ENCODE measurements around the gene C14orf119.

C14orf119 gene, protein sequence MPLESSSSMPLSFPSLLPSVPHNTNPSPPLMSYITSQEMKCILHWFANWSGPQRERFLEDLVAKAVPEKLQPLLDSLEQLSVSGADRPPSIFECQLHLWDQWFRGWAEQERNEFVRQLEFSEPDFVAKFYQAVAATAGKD

DNA sequence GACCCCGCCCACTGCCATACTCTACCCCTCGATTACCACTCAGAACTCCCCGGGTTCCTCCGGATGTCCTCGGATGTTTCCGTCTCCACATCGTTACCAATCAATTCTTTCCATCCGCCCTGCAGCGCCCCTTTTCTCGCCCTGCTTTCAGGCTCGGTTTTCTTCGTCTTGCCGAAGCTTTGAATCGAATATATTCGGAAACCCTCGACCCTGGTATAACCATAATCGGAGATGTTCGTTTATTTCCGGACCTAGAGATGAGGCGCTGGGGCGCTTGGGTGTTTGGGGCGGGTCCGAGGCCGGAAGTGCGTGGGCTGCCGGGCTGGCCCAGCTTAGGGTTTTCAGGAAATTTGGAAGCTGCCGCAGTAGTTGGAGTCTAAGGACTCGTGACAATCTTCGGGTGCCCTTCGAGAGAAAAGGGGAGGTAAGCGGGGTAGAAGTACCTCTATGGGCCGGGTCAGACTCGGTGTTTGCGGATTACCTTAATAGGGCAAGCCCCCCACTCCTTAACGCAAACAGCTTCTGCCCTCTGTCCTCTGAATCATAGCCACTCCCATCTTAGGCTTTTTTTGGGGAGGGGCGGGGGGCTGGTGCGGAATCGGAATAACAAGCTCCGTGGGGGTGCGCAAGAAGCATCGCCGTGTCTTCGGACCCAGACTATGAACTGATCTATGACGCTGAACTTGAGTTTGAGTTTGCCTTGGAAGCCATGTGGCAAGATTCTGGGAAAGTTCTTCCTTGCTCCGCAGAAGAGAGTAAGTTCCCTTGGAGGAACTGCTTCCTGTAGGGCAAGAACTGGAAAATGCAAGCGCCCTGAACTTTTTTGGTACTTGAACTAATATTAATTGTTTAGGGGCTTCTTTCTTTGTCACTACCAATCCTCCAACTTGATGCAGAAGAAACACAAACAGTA is at the start of gene C14orf119:
TSS of gene C14orf119 (plus strand) at position 310 of the 913 bp plus-strand sequence. CDS start 2,154 bp downstream, outside the sequence.
- in situ Hi-C loops (cut with HindIII; ENCODE audit: low sequenced_read_pairs), result no loop called here

- in situ Hi-C loops (cut with HindIII; ENCODE audit: low sequenced_read_pairs), result no loop called here
These were observed 48.2 kb upstream of the C14orf119 start for GRCh38 chr14:23047034-23047634.

DNA sequence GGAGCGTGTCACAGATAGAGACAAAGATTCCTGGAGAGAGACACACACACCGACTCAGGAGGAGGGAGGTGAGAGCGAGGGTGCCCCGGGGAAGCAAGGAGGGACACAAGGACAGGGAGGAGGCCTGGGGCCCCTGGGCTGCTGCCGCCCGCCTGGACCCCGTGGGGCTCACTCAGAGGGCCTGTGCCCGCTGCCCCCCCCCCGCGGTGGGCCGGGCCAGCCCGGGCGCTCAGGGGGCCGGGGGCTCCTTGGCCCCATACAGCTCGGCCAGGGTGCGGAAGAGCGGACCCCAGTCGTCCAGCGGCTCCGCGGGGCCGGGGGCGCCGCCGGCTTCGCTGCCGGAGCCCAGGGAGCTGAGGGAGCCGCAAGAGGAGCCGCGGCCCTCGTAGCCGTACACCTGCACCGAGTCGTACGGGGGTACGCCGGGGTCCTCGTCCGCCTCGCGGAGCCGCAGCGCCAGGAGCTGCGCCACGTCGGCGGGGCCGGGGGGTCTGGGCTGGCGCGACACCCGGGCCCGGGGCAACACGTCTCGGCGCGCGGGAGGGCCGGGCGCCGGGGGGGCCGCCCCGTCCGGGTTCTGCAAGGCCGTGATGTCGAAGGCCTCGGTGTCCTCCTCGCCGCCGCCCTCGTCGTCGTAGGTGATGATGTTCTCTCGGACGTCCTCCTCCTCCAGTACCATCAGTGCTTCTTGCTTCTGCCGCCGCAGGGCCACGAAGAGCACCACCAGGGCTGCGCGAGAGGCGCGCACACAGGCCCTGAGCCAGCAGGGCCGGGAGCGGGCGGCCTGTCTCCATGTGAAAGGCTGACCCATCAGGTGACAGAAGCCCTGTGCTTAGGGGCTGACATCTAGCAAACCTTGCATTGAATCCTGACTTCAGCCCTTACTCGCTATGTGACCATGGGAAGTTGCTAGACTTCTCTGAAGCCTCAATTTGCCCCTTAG is 47.3 kb upstream of the C14orf119 start:
- in situ Hi-C loops (cut with HindIII; ENCODE audit: low sequenced_read_pairs), result no loop called here

DNA sequence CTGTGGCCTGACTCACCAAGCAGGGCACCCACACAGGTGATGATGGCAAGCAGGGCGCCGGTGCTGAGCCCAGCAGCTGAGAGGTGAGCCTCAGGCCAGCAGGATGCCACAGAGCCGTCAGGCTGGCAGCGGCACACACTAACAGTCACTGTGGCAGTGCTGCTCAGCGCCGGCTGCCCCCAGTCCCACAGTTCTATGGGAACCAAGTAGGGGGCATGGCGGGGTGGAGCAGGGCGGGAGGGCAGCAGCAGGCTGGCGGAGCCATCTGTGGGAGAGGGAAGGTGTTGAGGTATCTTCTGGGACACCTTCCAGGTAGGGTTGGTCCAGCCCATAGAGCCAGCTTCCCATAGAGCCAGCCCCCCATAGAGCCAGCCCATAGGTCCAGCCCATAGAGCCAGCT is 46.3 kb upstream of the C14orf119 start:
- in situ Hi-C loops (cut with HindIII; ENCODE audit: low sequenced_read_pairs), result no loop called here

DNA sequence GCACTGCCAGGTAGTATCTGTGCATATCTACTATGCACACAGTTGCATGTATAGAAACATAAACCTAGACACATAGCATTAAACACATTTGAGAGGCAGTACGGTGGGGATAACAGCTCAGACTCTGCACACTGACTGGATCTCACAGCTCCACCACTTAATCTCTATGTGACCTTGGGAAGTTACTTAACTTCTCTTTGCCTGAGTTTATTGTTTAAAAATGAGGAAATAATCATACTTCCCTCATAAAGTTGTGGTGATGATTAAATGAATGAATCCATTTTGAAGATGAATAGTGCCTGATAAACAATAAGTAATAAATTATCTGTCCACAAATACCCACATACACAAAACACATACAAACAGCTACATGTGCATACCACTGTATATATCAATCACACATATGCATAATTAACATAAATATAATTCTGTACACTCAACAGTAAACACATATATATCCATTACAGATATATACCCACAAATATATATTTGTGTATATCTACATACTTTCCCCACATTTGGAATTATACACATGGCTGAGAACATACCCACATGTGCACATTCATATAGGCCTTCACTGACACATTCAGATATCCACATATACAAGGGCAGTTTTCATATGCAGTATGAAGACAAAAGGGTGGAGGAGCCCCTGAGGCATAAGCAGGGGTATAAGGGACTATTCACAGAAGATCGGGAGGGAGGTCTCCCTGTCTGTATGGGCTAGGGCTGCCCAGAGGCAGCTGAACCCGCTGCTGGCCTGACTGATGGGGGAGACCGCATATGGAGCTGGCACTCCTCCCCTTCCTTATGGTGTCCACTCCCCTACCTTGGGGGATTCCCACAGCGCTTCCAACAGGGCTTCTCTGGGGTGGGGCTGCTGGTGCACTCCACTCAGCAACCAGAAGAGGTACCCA is 43.9 kb upstream of the C14orf119 start:
- in situ Hi-C loops (cut with HindIII; ENCODE audit: low sequenced_read_pairs), result no loop called here

GRCh38 chr14:23052182-23052623 is 43.1 kb upstream of the C14orf119 start:
- in situ Hi-C loops (cut with HindIII; ENCODE audit: low sequenced_read_pairs), result no loop called here

GRCh38 chr14:23052671-23053070 is 42.6 kb upstream of the C14orf119 start:
- in situ Hi-C loops (cut with HindIII; ENCODE audit: low sequenced_read_pairs), result no loop called here

DNA sequence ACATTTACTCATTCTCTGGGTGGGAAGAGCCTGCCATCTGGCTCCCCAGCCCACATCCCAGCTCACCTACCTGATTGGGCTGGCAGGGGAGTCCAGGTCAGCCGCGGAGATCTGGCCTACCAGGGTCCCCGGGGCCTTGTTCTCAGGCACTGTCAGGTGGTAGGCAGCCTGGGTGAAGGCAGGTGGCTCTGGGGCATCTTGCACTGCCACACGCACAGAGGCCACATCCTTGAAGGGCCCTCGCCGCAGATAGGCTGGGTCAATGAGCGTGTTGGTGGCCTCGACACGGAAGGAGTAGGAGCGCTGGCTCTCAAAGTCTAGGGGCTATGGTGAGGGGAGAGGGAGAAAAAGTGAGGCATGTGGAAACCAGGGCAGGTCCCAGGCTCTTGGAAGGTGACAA is 41.9 kb upstream of the C14orf119 start:
- in situ Hi-C loops (cut with HindIII; ENCODE audit: low sequenced_read_pairs), result no loop called here

GRCh38 chr14:23054000-23054811 is 41.1 kb upstream of the C14orf119 start:
- in situ Hi-C loops (cut with HindIII; ENCODE audit: low sequenced_read_pairs), result no loop called here

DNA sequence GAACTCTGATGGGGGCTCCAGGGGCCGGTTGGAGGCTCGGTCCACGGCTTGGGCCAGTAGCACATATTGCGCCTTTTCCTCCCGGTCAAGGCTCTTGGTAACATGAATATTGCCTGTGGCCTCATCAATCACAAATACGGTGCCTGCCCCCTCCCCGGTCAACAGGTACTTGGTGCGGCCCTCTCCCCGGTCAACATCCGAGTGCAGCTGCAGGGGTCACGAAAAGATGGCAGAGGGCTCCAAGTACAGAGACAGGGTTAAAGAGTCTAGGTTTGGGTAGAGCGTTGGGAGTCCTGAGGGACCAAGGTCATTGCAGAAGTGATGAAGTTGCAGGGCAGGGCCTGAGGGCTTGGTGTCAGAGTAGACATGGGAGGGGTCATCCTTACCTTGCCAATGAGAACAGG is 40.2 kb upstream of the C14orf119 start:
- in situ Hi-C loops (cut with HindIII; ENCODE audit: low sequenced_read_pairs), result no loop called here

- in situ Hi-C loops (cut with HindIII; ENCODE audit: low sequenced_read_pairs), result no loop called here
These were observed 39.6 kb upstream of the C14orf119 start for GRCh38 chr14:23055621-23056144.

GRCh38 chr14:23056145-23056955 is 39.0 kb upstream of the C14orf119 start:
- in situ Hi-C loops (cut with HindIII; ENCODE audit: low sequenced_read_pairs), result no loop called here

- in situ Hi-C loops (cut with HindIII; ENCODE audit: low sequenced_read_pairs), result no loop called here
These were observed 38.1 kb upstream of the C14orf119 start, which contains the start of gene CDH24 for GRCh38 chr14:23056956-23057756. CDH24 (minus strand) TSS chr14:23057520; CDS start chr14:23055733, 1,787 bp downstream.

- in situ Hi-C loops (cut with HindIII; ENCODE audit: low sequenced_read_pairs), result no loop called here
These were observed 37.3 kb upstream of the C14orf119 start for GRCh38 chr14:23057757-23058653.

GRCh38 chr14:23058654-23059504 is 36.4 kb upstream of the C14orf119 start:
- in situ Hi-C loops (cut with HindIII; ENCODE audit: low sequenced_read_pairs), result no loop called here

Measured in endothelial cell of hepatic sinusoid (primary cell).